Mucosa of descending colon (tissue), 3 donors: ENCODE data around the gene WDR82. TPM values are rescaled to one million over a fixed set of nuclear protein-coding genes. Genes with fewer than 3 reads are reported as not detected.

Experiments
- ATAC-seq: fragments of 200-7000 bp; cut with Tn5 transposase; one replicate; pipeline ENCODE4 v1.9.1; 2020; ENCODE audit warnings: mild to moderate bottlenecking, moderate library complexity
- DNase-seq, 3 donors: peaks; one replicate each; pipeline ENCODE4 v3.0.0-alpha.2; 2020
- H3K36me3 ChIP-seq: fragments of 200-600 bp; one replicate; pipeline ENCODE4 v1.8.0; 2021; ENCODE audit warnings: low read depth, mild to moderate bottlenecking
- H3K4me1 ChIP-seq: fragments of 200-600 bp; one replicate; pipeline ENCODE4 v1.8.0; 2021; ENCODE audit warnings: low read depth, mild to moderate bottlenecking
- H3K4me3 ChIP-seq: fragments of 200-600 bp; one replicate; pipeline ENCODE4 v1.8.0; 2021; ENCODE audit warnings: mild to moderate bottlenecking
- H3K9me3 ChIP-seq: fragments of 200-600 bp; one replicate; pipeline ENCODE4 v1.8.0; 2021; ENCODE audit warnings: mild to moderate bottlenecking
- intact Hi-C, 2 donors: fragments of 100-400 bp; cut with DNase I in 1 of 2; cut with micrococcal nuclease in 1 of 2; formaldehyde crosslinking; loops; one replicate each; pipeline versions ENCODE4 v1.11.0 to v1.11.1; 2022; cut with DNase I, micrococcal nuclease
- total RNA-seq, 3 donors: library from RNA; stranded (reverse); fragmentation: NEBNext Ultra II Directional in 2 of 3; extraction: Animal tissue kit (Norgen Biotek cat#: 25700) in 2 of 3; gene quantifications; one replicate each; pipeline versions ENCODE4 v1.2.1 to v1.2.4, GENCODE V29; 2021 to 2023
- TF ChIP-seq, protein P1 (sequence below): fragments of 200-600 bp; IDR thresholded peaks from one replicate; pipeline ENCODE4 v1.8.0; 2022; ENCODE audit warnings: antibody characterized with exemption, mild to moderate bottlenecking
- donor health status: DM: no; HTN: no; CAD: no; lungs with moderate emphysema.
- donor health status: DM: no; HTN: no; CAD: no.
- donor health status: DM: no; HTN: yes; CAD: no.

Gene WDR82
- total RNA-seq, 3 donors from 2014 or later = 55.8 to 83.1 (median 62.9) TPM

DNA sequence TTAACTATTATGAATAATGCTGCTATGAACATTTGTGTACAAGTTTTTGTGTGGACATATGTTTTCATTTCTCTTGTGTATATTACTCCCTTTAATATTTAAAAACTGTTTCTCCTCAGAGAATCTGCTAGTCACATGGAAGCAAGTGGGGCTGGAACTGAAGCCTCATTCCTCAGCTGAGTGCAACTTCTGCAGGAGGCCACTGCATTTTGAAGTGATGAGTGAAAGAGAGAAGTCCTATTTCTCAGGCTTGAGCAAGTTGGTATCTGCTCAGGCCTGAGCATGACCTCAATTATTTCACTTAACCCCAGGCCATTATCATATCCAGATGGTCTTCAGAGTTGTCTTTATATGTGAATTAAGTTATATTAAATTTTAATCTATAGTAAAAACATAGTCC is 64.5 kb downstream of the WDR82 start:
- ATAC-seq = no peak
- TF ChIP-seq, protein P1, sequence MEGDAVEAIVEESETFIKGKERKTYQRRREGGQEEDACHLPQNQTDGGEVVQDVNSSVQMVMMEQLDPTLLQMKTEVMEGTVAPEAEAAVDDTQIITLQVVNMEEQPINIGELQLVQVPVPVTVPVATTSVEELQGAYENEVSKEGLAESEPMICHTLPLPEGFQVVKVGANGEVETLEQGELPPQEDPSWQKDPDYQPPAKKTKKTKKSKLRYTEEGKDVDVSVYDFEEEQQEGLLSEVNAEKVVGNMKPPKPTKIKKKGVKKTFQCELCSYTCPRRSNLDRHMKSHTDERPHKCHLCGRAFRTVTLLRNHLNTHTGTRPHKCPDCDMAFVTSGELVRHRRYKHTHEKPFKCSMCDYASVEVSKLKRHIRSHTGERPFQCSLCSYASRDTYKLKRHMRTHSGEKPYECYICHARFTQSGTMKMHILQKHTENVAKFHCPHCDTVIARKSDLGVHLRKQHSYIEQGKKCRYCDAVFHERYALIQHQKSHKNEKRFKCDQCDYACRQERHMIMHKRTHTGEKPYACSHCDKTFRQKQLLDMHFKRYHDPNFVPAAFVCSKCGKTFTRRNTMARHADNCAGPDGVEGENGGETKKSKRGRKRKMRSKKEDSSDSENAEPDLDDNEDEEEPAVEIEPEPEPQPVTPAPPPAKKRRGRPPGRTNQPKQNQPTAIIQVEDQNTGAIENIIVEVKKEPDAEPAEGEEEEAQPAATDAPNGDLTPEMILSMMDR = no peak
- H3K36me3 ChIP-seq = peaks cover 10% of the 10 kb centered on the region
- no peak overlapping the region for H3K4me3 ChIP-seq
- H3K4me1 ChIP-seq = peaks cover 35% of the 10 kb centered on the region
- no peaks in the 10 kb centered on the region for H3K9me3 ChIP-seq
- intact Hi-C loops = no loop called here
- no peak for DNase-seq

DNA sequence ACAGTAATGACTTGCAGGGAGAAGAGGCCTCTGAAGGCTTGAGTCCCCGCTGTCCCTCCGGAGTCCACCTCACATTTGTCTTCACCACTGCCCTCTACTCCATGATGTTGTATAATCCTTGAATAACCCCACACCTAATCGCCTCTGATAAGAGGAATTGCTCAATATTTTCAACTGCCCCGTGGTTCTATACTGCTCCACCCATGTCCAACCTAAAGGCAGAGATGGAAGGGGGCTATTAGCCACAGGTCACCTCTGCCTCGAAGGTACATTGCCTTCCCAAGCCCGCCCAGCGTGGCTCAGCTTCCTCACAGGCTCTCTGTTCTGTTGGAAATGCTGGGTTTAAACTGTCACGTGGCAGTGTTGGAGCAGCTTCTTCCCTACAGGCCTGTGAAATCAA is 65.4 kb downstream of the WDR82 start:
- DNase-seq = peak in 1 of 3 donors; percentile 10
- no peaks in the 10 kb centered on the region for H3K9me3 ChIP-seq
- ATAC-seq = no peak
- TF ChIP-seq, protein P1 = no peak
- peaks cover 26% of the 10 kb centered on the region for H3K4me1 ChIP-seq
- intact Hi-C loops = no loop called here
- peaks cover 19% of the 10 kb centered on the region for H3K36me3 ChIP-seq
- no peak overlapping the region for H3K4me3 ChIP-seq

DNA sequence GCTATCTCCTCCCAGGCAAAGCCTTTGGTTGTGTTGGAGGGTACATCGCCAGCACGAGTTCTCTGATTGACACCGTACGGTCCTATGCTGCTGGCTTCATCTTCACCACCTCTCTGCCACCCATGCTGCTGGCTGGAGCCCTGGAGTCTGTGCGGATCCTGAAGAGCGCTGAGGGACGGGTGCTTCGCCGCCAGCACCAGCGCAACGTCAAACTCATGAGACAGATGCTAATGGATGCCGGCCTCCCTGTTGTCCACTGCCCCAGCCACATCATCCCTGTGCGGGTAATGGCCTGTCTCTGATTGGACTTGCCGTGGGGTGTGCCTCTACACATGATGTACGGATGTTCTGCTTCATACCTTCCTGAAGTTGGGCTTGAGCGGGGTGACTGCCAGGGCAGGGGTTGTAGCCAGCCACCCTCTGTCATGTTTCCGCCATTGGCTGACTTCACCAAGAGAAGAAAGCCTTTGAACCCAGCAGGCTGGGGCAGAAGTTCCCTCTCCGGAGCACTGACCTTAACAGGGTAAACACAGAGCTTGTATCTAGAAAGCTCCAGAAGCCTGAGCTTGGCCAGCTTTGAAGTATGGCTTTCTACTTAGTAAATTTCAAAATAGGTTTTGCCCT is 67.1 kb downstream of the WDR82 start:
- DNase-seq = no peak
- TF ChIP-seq, protein P1 = no peak
- no peaks in the 10 kb centered on the region for H3K9me3 ChIP-seq
- ATAC-seq = no peak
- peaks cover 31% of the 10 kb centered on the region for H3K36me3 ChIP-seq
- H3K4me1 ChIP-seq = peaks cover 12% of the 10 kb centered on the region
- H3K4me3 ChIP-seq = no peak overlapping the region
- intact Hi-C loops = no loop called here

DNA sequence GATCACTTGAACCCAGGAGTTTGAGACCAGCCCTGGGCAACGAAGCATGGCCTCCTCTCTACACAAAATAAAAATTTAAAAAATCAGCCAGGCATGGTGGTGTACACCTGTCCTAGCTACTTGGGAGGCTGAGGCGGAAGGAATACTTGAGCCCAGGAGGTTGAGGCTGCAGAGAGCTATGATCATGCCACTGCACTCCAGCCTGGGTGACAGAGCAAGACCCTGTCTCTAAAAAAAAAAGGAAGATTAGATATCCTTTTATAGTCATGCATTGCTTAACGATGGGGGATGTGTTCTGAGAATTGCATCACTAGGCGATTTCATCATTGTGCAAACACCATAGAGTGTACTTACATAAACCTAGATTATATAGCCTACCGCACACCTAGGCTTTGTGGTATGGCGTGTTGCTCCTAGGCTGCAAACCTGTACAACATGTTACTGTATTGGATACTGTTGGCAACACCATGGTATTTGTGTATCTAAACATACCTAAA is 67.9 kb downstream of the WDR82 start:
- DNase-seq = no peak
- peak; percentile 95 for ATAC-seq
- Histone ChIP-seq H3K36me3 (peaks cover 34% of the 10 kb centered on the region), H3K4me3 (no peak overlapping the region), H3K4me1 (peaks cover 4% of the 10 kb centered on the region), H3K9me3 (no peaks in the 10 kb centered on the region)
- intact Hi-C loops = no loop called here
- TF ChIP-seq, protein P1 = no peak

DNA sequence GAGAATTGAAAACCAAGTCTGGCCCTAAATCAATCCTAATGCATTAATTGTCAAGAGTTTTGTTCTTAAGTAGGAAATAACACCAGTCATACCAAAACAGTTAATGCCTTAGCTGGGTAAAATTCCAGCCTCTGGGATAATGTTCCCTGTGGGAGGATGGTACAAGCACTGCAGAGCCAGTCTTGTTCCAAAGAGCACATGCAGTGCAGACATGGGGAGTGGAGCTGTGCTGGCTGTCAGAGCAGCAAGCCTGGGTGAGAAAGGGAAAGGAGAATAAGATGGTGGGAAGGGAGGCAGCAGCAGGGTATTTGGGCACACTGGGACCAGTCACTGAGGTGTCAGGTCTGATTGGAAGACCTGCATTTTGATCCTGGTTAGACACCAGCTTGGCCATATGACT is 68.4 kb downstream of the WDR82 start:
- ATAC-seq = peak; percentile 19

More for the DNA sequence above, 68.4 kb downstream of the WDR82 start:
- Histone ChIP-seq H3K36me3 (peaks cover 34% of the 10 kb centered on the region), H3K4me3 (no peak overlapping the region), H3K4me1 (peaks cover 3% of the 10 kb centered on the region), H3K9me3 (no peaks in the 10 kb centered on the region)
- intact Hi-C loops = no loop called here
- DNase-seq = no peak
- TF ChIP-seq, protein P1 = no peak
